Globus pallidus (tissue), 1 donor: ENCODE measurements around the gene KIF26B.
"Not testable (repeated sequence)": the region's sequence is repeated elsewhere in the genome, so short reads cannot be mapped to it uniquely, and the experiment has no call there.

Source experiments
- DNase-seq: peaks from one replicate; pipeline ENCODE4 v3.0.0-alpha.2; 2015; ENCODE audit warnings: low spot score

The KIF26B gene

DNA sequence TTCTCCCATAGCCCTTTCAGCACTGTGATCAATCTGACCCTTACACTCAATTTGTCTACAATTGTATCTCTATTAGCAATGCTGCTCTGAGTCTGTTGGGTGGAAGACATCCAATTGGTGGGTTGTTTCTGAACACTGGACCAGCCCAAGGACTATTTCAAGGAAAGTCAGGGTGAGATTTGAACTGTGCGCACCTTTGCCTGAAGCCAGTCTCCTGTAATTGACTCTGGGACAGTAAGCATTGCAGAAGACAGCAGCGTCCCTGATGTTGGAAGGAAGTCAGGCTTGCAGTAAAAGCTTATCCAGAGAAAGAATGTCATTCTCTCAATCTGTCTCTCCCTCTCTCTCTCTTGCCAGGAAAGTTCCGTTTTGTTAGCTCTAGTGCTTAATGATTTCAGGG lies 233.9 kb downstream of the KIF26B start:
- DNase-seq = no peak

DNA sequence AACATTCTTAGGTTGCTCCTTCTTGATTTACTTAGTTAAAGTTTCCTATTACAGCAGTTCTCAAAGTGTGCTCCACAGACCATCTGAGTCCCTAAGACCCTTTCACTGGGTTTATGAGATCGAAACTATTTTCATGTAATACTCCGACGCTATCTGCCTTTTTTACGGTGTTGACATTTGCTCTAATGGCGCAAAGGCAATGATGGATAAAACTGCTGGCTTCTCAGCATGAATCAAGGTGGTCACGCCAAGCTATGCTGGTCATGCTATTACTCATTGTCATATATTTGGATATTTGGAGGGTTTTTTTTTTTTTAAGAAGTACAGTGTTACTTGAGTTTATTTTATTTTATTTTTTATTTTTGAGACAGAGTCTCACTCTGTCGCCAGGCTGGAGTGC lies 235.1 kb downstream of the KIF26B start:
- DNase-seq = no peak

DNA sequence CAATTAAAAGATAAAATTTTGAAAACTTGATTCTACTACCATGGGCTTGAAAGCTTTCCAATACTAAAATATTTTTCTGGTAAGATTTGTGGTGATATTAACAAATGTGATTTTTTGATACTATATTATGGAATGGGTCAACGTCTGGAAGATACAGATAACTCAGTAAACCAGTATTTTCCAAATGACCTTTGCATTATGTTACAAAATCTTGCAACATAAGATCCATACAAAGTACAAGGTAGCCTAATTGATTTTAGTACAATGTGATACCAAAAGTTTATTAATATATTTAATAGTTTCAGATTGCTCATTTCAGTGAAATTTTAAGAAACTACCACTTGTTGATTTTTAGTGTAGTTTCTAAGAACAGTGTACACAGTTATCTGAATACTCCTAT lies 236.2 kb downstream of the KIF26B start:
- no peak for DNase-seq

DNA sequence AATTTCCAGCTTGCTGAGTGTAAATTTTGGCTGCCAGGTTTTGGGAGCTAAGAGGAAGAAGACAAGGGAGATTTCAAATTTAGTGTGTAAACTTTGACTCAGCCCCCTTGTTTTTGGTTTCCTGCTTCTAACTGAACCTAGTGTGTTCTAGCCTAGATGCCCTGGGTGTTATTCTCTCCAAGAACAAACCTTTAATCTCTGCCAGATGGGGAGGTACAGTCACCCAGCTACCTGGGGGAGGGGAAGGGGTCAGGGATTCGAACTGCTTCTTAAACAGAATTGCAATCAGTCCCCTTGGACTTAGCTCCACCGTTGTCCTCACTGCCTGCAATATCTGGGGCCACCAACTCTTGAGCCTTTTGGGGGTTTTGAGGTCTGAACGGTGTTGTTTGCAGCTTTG lies 238.9 kb downstream of the KIF26B start:
- DNase-seq = no peak

DNA sequence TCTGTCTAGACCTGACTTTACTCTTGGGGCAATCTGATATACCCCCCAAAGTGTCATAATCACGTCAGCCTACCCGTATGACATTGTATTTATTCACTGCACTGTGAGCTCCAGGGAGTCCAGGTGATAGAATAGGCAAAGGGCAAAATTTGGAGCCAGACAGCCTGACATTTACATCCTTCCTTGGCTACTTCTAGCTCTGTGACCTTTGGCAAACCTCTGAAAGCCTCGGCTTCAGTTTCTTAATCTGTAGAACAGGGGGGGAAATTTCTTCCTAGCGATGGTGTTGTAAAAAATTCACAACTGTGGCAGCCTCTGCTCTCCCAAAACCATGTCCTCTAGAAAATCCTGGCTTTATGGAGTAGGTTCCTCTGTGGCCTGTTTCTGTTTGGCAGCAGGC lies 240.9 kb downstream of the KIF26B start:
- no peak for DNase-seq

DNA sequence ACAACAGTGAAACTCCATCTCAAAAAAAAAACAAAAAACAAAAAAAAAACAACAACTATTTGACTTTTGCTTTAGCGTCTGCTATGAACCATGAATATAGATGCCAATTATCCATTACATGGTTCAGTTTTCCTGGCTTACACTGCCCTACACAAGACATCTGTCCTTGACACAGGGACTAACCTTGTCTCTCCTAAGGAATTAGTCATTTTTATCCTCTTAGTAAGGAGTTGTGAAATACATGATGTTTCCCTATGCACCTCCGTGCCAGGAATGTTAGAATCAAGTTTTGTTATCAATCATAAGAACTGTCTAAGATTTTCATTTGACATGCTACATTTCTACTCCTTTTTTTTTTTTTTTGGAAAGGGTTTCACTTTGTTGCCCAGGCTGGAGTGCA lies 241.8 kb downstream of the KIF26B start:
- no peak for DNase-seq

DNA sequence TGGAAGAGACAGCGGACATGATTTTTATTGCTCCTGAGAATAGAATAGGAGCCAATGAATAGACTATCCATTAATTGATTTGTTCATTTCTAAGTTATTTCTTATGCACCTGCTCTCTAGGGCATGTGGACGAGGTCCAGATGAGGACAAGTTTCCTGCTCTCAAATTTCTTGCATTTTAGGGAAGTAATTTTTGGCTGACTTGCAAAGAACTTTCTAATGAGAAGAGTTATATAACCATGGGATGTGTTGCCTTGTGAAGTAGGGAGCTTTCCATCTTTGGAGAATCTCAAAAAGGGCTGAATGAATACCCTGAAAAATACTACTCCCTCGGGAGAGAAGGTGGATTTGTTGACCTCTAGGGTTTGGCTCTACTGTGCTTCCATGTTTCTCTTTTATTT lies 243.0 kb downstream of the KIF26B start:
- DNase-seq = peak; percentile 14

DNA sequence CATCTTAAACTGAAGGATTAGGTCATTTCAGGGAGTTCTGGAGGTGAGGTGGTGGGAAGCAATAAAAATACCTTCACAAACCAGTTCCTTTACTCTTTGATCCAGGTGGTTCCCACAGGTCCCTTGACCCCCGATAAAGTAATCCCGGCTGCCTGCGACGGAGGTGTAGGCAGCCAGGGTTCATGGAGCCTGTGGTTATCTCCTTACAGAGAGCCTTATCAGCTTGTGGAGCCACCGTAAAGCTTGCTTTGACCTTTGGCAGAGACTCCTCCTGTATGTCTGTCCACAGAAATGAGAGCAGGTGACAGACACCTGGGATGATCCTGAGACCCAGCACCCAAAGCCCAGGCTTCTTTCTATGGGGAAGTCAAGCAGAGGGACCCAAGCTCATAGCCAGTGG lies 243.4 kb downstream of the KIF26B start:
- DNase-seq = no peak

DNA sequence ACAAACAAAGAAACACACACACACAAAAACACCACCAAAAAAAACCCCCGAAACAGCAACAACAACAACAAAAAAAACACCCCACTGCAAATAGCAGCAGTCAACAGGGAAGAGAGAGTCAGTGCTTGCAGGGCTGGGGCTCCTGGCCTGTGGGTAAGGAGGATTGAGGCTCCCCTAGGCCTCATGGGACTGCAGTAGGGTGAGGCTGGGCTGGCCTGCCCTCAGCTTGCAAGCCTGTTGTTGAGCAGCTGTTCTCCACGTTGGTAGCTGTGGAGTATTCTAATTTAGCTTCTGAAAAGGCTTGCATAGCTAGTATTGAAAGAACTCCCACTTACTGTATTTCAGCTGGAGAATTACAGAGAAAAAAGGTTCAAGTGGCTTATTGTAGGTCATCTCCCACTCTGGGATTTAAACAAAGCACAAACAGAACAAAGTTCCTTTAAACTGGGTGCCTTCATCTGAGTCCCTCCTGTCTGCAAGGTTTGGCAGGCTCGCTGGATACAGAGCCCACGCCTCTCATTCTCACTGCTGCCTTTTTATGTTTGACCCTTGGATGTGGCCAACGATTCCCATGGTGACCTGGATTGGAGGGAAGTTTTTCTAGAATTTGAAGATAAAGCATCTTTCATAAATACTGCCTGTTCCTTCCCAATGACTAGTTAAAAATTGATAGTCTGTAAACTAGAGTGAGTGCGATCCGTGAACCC lies 247.2 kb downstream of the KIF26B start:
- DNase-seq = no peak

DNA sequence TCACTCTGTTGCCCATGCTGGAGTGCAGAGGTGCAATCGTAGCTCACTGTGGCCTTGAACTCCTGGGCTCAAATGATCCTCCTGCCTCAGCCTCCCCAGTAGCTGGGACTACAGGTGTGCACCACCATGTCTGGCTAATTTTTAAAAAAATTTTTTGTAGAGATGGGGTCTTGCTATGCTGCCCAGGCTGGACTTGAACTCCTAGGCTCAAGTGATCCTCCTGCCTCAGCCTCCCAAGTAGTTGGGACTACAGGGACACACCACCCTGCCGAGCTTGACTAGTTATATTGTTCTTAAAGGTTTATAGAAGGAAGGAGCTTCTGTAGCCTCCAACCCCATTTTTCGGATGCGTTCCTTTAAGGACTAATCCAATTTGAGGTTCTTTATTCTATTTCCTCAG lies 248.2 kb downstream of the KIF26B start:
- not testable (repeated sequence) for DNase-seq

DNA sequence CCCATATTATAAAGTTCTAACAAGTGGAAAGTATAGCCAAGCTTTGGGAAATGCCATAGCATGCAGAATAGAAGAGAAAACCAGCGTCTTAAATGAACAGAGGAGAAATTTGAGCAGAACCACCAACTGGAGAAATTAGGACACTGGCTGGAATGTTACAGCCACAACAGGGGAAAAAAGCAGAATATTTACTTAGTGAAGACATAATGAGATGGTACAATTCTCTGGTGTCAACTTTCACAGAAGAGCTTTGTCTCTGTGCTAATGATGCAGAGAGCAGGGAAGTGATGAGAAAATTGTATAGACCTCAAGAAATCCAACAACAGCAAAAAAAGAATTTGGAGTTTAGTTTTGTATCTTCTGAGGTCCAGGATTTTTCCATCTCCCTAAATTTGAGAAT lies 249.7 kb downstream of the KIF26B start:
- no peak for DNase-seq

DNA sequence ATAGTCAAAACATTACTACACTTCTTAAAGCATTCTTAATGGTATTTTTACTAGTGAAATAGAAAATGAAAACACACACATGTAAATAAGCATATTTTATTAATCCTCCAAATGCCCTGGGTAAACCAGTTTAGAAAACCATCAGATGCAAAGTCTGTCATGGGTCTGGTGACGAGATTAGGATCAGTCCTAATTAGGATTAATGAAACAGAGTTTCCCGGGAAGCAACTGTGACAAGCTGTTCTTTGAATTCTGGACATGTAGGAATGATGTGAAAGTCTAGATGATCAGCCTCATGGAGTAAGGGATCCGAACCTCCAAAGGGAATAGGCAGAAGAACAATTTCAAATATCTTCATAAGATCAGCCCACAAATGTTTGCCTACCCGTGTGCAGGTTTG lies 250.2 kb downstream of the KIF26B start:
- no peak for DNase-seq

DNA sequence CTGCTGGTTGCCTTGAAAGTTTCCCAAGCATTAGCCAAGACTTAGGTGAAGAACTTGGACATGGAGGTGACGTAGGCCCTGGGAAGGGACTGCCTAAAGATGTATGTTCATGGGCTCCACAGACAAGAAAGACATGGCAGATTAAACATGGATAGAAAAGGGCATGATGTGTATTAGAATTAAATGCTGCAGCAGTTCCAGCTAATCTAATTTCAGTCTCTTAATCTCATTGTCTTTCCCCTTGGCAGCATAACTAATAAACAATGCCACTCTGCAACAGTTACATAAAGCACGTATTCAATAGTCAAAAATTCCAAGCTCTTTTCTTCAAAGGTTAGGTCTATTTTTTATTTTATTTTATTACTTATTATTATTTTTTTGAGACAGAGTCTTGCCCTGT lies 251.6 kb downstream of the KIF26B start:
- no peak for DNase-seq

DNA sequence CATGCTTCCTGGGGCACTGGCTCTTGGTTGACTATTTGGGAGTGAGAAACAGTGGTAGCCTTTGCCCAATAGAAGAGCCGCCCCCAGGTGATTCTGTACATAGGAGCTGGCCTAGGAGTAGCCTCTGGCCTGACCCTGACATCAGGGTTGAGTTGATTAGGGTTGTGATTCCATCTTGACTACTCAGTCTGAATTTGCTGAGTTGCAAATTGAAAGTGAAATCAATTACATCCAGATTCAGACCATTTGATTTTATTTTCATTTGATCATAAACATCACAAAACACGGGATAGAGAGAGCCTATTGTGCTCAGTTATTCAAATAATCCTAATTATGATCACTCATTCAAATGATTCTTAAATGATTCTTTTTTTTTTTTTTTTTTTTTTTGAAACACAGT lies 253.2 kb downstream of the KIF26B start:
- no peak for DNase-seq

DNA sequence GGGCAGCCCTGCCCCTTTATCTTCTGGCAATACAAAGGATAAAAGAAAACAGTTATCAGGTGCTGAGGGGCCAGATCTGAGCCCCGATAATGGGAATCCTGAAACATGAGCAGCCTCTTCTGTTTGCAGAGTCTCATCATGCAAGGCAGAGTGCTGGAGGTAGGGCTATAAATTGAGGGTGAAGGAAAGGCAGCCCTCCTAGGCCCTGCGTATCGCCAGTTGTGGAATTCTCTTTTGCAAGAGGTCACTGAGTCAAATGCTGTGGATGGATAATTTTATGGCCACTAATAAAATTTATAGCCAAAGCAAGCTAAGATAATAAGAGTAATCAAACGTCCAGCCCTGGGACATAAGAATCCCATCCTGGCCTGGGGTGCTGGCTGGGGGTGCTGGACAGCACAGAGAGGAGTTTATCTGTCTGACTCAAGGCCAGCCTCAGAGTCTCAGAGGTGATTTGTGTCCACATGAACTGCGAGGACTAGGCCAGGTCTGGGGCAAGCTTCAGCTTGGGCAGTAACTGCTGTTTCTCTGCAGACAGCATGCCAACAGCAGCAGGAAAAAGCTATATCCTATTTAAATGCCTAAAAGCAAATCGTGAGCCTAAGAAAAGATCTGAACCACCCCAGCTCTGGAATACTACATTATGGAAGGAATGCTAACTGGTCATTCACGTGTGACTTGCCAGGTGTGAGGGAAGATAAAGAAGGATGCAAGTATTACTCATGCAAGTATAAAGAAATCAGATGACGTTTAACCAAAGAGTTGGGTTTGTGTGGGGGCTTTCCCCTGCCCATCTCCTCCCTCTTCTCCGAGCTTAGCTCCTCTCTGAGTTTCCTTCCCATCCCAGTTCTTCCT lies 254.8 kb downstream of the KIF26B start:
- DNase-seq = no peak

DNA sequence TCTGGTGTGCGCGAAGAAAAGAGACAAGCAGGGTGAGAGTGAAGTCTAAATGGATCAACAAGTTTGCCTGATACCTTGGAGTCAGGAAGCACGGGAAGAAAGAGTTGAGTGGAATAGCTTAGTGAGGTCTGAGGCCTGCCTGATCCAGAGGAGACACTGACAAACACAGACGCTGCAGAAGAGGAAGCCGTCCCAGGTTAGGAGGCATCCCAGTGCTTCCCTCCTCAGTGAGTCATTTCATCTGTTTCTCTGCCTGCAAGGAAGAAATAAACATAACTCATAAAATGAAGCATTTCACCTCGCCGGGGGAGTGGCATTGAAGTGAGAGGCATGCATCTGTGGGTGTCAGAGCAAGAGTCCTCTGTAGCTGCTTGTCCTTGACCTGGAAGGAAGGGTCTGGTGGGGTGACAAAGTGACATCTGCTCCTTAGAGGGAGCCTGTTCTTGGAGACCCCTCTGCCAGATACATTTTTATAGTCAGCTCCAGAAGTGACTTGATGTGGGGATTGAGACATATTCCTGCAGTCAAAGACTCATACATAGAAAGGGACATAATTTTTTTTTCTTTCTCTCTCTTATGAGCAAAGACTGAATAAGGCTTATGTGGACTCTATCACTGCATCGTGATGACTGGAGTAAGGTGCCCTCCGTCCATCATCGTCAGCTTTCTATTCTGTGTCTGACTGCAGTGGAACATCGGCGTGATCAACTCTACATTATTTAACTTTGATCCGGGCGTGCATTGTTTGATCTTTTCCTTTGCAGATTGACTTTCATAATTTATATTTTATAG lies 256.7 kb downstream of the KIF26B start:
- no peak for DNase-seq

DNA sequence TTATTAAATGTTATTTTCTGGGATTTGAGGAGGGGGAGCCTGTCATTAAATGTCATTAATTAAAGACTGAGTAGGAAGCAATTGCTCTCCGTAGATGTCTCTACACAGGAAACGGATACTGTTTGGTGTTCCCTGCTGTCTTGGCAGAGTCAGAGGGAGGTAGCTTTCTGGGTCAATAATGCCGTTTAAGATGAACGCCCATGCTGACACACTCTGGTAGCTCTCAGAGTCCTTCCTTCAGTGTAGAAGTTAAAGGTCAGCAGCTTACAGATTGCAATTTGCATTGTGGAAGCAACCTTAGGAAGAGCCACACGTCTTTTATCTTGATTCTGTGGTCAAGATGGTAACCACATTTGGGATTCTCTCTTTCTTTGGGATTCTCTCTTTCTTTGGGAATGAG lies 257.5 kb downstream of the KIF26B start:
- DNase-seq = no peak

DNA sequence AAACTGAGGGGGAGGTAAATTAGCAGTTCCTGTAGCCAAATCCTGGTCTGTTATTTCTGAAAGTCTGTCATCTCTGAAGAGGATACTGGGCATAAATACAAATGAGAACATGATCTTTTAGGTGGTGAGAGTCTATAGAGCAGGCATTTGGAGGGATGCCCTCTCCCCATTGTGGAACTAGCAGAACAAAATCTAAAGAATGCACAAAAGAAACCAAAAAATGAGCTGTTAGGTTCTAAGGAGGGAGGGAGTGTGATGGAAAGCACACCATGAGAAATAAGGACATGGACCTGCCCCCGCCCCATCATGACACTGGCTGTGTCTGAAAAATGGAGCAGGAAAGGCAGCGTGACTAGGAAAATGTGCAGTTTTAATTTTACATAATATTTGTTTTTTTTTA lies 262.0 kb downstream of the KIF26B start:
- DNase-seq = no peak

DNA sequence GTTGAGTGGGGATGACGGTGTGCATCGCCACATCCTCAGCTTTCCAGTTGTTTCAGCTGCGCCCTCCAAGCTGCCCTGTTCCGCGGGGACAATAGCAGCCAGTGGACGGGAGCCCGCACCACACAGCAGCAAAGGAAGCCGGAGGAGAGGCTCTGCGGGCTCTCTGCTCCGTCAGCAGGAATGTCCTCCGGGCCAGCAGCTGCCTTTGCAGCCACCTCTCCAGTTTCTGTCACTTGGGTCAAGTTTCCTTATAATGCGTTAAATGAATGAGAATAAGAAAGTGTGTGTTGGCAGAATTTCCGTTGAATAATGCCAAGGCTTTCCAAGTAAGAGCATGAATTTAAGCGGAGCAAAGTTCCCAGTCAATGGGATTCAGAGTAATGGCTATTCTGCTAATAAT lies 263.3 kb downstream of the KIF26B start:
- peak; percentile 16 for DNase-seq

DNA sequence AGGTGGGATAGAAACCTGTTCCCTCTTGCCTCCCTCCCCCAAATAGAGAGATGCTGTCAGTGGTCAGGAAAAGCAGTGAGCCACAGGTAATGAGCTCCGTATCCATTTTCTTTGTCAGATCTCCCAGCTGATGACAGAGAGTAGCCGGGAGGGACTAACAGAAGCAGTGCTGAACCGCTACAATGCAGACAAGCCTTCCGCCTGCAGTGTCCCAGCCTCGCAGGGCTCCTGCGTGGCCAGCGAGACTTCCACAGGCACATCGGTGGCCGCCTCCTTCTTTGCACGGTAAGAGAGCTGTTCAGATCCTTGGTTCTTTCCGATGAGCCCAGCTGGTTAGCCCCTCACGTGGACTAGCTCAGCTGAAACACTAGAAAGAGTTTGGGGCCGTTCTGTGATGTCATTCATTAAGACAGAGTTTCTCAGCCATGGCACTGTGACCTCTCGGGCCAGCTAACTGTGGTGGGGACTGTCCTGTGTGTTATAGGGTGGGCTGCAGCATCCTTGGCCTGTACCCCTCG lies 264.7 kb downstream of the KIF26B start:
- DNase-seq = no peak

DNA sequence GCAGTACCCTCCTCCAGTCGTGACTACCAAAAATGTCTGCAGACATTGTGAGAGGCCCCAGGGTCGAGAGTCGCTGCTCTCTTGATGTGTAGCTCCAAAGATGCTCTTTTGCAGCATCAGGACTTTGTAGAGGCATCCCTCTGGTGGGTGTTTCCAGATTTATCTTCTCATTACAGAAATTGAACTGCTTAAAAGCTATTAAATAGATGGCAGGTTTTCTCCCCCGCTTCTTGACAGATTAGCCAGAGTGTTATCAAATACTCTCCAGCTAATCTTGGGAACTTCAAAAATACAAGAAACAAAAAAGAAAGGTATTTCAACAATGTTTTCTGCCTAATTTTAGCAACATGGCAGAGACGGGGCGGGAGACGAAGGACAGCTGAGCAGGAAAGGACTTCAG lies 265.2 kb downstream of the KIF26B start:
- no peak for DNase-seq

DNA sequence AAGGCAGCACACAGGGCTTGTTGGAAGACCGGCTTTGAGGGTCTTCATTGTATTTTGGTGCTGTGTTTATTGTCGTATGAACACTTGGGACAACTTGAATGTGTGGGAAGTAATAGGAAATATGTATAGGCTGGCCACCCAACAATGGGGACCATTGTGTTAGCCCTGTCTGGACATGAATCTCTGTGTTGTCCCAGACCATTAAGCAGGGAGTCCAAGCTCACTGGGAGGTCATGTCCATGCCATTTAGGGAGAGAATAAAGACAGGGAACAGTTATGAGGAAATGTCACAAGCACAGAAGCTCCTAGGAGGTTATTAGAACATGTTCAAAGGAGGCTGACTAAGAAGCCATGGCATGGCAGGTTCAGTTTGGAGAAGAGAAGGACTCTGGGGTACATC lies 266.1 kb downstream of the KIF26B start:
- no peak for DNase-seq

DNA sequence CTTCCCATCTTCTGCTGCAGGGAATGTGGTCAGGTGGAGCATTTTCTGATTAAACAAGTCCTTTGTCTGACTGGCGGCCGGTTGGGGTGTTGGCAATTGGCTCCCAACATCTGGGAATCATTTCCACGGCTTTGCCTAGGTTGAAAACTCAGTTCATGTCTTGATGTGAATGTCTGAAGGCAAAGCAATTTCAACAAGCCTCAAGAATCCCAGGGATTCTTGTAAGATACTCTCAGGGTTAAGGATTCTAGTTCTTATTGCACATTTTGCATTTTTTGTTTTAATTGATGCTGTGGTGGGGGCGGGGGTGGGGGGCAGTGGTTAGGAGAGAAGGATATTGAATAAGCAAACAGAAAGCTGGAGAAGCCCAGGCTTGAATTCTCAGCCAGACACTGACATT lies 273.9 kb downstream of the KIF26B start:
- DNase-seq = no peak
